Lung (tissue), 12 donors: Measurements from ENCODE around the gene HOXB5. TPM values are rescaled to one million over a fixed set of nuclear protein-coding genes. Genes with fewer than 3 reads are reported as not detected.

Experiments
- ATAC-seq: fragments of 200-7000 bp; cut with Tn5 transposase; one replicate; pipeline ENCODE4 v1.9.1; 2020; ENCODE audit warnings: moderate number of reproducible peaks; ENCODE audit not compliant: insufficient read depth, low FRiP score
- DNase-seq, 3 donors: peaks; one replicate each; pipeline ENCODE4 v3.0.0-alpha.2; 2013 to 2017
- H3K27ac ChIP-seq, 2 donors: one replicate each; pipeline ENCODE4 v1.5.1; 2013; ENCODE audit warnings: mild to moderate bottlenecking in 2 of 2, moderate library complexity in 2 of 2, control low read depth in 1 of 2, inconsistent platforms in 1 of 2, low read depth in 1 of 2, low read length in 1 of 2
- H3K27me3 ChIP-seq, 3 donors: one replicate each; pipeline ENCODE4 v1.5.1; 2013; ENCODE audit warnings: low read length in 2 of 3; ENCODE audit not compliant: control insufficient read depth in 3 of 3, insufficient read depth in 3 of 3
- H3K36me3 ChIP-seq, 4 donors: one replicate each; pipeline ENCODE4 v1.5.1; 2013; ENCODE audit warnings: low read length in 4 of 4, mild to moderate bottlenecking in 1 of 4, moderate library complexity in 1 of 4; ENCODE audit not compliant: control insufficient read depth in 4 of 4, insufficient read depth in 4 of 4
- H3K4me1 ChIP-seq, 5 donors: one replicate each; pipeline ENCODE4 v1.5.1; 2013; ENCODE audit warnings: low read length in 5 of 5, mild to moderate bottlenecking in 2 of 5, moderate library complexity in 1 of 5; ENCODE audit not compliant: control insufficient read depth in 5 of 5, insufficient read depth in 5 of 5
- H3K4me3 ChIP-seq: one replicate; pipeline ENCODE4 v1.5.1; 2013; ENCODE audit warnings: mild to moderate bottlenecking, control low read depth, moderate library complexity
- H3K9ac ChIP-seq, 2 donors: one replicate each; pipeline ENCODE4 v1.5.1; 2013; ENCODE audit warnings: low read length in 2 of 2, control low read depth in 1 of 2; ENCODE audit not compliant: insufficient read depth in 1 of 2
- H3K9me3 ChIP-seq, 4 donors: one replicate each; pipeline ENCODE4 v1.5.1; 2013; ENCODE audit warnings: low read length in 3 of 4, mild to moderate bottlenecking in 1 of 4, moderate library complexity in 1 of 4; ENCODE audit not compliant: control insufficient read depth in 4 of 4, insufficient read depth in 3 of 4
- CTCF ChIP-seq: IDR thresholded peaks from 2 replicates; pipeline ENCODE4 v1.5.1; 2012; ENCODE audit warnings: mild to moderate bottlenecking; ENCODE audit errors: control extremely low read depth, extremely low read depth
- WGBS, 2 donors: extraction: QIAGEN DNeasy Blood & Tissue Kit; methylation state at CpG; one replicate each; pipeline ENCODE4 v1.1.7; 2013; 5-methylcytosine and 5-hydroxymethylcytosine counted together
- polyA plus RNA-seq, 2 donors: library from polyadenylated mRNA; stranded (reverse); fragments of 200-250 nt; gene quantifications; one replicate each; pipeline ENCODE4 v1.2.1, GENCODE V29; 2013
- total RNA-seq, 2 donors: library from RNA; depleted of rRNA in 1 of 2; stranded (reverse); fragments of >200 nt in 1 of 2; gene quantifications; one replicate each; pipeline ENCODE4 v1.2.1, GENCODE V29; 2014 to 2021
- donor health status: control.
- donor health status: control.
- donor health status: Bipolar disorder and iron deficiency.
- donor health status: healthy.
- donor health status: DM: yes; HTN: yes; CAD: no.

HOXB5 gene
- total and polyA plus RNA-seq, 4 donors: 1.8 to 2.9 (median 2.2) TPM

GRCh38 chr17:48565925-48566710, 27.5 kb downstream of the HOXB5 start:
- peaks cover 0 to 24% (median 5%) of the 10 kb centered on the region in 4 donors for H3K36me3 ChIP-seq
- ATAC-seq: no peak
- peak overlapping the region; percentile 31 to 96 for H3K9ac ChIP-seq
- peak in 1 of 3 donors; percentile 82 for DNase-seq
- no peak overlapping the region for H3K27ac ChIP-seq
- peaks cover 0 to 83% (median 21%) of the 10 kb centered on the region in 5 donors for H3K4me1 ChIP-seq
- no peak overlapping the region for H3K4me3 ChIP-seq
- WGBS, 2 donors: 57 to 72% methylated on average over 4 of the region's 4 CpGs
- no peak for TF ChIP-seq CTCF
- H3K27me3 ChIP-seq: peaks cover 4 to 64% (median 4%) of the 10 kb centered on the region in 3 donors
- H3K9me3 ChIP-seq: peaks cover 0 to 3% (median 0%) of the 10 kb centered on the region in 4 donors

- no peak for TF ChIP-seq CTCF
- ATAC-seq: no peak
- DNase-seq: peak in 1 of 3 donors; percentile 51
- Histone ChIP-seq H3K4me3 (no peak overlapping the region), H3K9ac (peak overlapping the region; percentile 39 to 96), H3K4me1 (peaks cover 0 to 83% (median 21%) of the 10 kb centered on the region in 5 donors), H3K27me3 (peaks cover 4 to 61% (median 4%) of the 10 kb centered on the region in 3 donors), H3K9me3 (peaks cover 0 to 3% (median 0%) of the 10 kb centered on the region in 4 donors), H3K27ac (peak overlapping the region in 1 of 2 donors; percentile 76), H3K36me3 (peaks cover 0 to 21% (median 5%) of the 10 kb centered on the region in 4 donors)
- 62 to 67% methylated on average over 2 of the region's 2 CpGs for WGBS, 2 donors
Observed at GRCh38 chr17:48565022-48565554, 28.5 kb downstream of the HOXB5 start.

- peaks cover 0 to 83% (median 21%) of the 10 kb centered on the region in 5 donors for H3K4me1 ChIP-seq
Observed at GRCh38 chr17:48564188-48565021, 29.2 kb downstream of the HOXB5 start.

More at GRCh38 chr17:48564188-48565021, 29.2 kb downstream of the HOXB5 start:
- Histone ChIP-seq H3K27ac (peak overlapping the region in 1 of 2 donors; percentile 76), H3K4me3 (no peak overlapping the region), H3K9me3 (peaks cover 0 to 3% (median 0%) of the 10 kb centered on the region in 4 donors), H3K36me3 (peaks cover 0 to 25% (median 6%) of the 10 kb centered on the region in 4 donors), H3K27me3 (peaks cover 4 to 59% (median 4%) of the 10 kb centered on the region in 3 donors), H3K9ac (peak overlapping the region; percentile 39 to 96)
- WGBS, 2 donors: 16 to 27% methylated on average over 59 to 73 of the region's 73 CpGs
- DNase-seq (peak in 1 of 3 donors; percentile 62), ATAC-seq (no peak)
- no peak for TF ChIP-seq CTCF
